Measurements from ENCODE around the gene NFIA. TPM values are rescaled to one million over a fixed set of nuclear protein-coding genes. Genes with fewer than 3 reads are reported as not detected.

The NFIA gene
- total and polyA plus RNA-seq, 2 of the 13 experiments (the other 11 are each of a cell fraction or from before 2014, with no cell fraction given): 14.7 to 28.5 TPM

DNA sequence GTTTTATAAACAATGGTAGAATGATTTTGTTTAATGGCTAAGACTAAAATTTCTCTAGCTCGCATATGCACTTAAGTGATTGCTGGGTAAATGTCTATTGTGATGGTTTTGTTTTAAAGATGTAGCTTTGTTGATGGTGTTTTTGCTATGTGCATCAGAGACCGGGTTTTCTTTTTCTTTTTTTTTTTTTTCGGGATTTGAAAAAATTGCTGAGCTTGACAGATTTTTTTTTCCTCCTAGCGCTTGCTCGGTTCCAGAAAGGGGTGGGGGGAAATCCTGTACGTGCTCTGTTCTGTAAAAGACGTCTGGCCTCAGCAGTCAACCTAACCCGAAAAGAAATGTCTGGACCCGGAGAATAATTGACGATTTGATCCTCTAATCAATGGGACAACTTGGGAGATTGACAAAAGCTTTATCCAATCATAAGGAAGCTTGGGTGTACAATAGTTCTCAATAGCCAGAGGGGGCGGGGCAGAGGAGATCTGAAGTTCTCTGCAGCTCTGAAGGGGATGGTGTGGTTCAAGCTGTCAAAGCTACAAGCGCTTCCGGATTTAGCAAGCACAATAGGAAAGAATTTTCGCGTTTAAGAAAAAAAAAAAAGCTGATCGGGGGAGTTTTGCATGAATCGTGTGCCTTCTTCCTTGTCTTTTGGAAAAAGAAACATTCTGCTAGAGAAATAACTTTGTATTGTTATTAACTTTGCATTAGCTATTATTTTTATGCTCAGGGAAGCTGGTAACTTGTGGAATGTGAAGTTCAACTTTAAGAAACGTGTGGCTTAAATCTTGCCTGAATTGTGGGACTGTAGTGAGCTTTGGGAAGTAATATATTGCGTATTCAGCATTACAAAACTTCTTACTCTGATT is 4.5 kb upstream of the NFIA start (continued):
- TF ChIP-seq, protein P1, sequence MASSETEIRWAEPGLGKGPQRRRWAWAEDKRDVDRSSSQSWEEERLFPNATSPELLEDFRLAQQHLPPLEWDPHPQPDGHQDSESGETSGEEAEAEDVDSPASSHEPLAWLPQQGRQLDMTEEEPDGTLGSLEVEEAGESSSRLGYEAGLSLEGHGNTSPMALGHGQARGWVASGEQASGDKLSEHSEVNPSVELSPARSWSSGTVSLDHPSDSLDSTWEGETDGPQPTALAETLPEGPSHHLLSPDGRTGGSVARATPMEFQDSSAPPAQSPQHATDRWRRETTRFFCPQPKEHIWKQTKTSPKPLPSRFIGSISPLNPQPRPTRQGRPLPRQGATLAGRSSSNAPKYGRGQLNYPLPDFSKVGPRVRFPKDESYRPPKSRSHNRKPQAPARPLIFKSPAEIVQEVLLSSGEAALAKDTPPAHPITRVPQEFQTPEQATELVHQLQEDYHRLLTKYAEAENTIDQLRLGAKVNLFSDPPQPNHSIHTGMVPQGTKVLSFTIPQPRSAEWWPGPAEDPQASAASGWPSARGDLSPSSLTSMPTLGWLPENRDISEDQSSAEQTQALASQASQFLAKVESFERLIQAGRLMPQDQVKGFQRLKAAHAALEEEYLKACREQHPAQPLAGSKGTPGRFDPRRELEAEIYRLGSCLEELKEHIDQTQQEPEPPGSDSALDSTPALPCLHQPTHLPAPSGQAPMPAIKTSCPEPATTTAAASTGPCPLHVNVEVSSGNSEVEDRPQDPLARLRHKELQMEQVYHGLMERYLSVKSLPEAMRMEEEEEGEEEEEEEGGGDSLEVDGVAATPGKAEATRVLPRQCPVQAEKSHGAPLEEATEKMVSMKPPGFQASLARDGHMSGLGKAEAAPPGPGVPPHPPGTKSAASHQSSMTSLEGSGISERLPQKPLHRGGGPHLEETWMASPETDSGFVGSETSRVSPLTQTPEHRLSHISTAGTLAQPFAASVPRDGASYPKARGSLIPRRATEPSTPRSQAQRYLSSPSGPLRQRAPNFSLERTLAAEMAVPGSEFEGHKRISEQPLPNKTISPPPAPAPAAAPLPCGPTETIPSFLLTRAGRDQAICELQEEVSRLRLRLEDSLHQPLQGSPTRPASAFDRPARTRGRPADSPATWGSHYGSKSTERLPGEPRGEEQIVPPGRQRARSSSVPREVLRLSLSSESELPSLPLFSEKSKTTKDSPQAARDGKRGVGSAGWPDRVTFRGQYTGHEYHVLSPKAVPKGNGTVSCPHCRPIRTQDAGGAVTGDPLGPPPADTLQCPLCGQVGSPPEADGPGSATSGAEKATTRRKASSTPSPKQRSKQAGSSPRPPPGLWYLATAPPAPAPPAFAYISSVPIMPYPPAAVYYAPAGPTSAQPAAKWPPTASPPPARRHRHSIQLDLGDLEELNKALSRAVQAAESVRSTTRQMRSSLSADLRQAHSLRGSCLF (CRISPR knock-in tag; IDR thresholded peaks at IDR 0.05; ENCODE audit: borderline replicate concordance): no peak
- TF ChIP-seq ELF1 (CRISPR knock-in tag; IDR thresholded peaks at IDR 0.05) (peak; percentile 61), NAIF1 (CRISPR knock-in tag; IDR thresholded peaks at IDR 0.05; ENCODE audit: borderline replicate concordance) (peak; percentile 51; the same call in 1 of the 2 replicates), ZBTB1 (CRISPR knock-in tag; IDR thresholded peaks at IDR 0.05; ENCODE audit: borderline replicate concordance) (no peak), MED1 (CRISPR knock-in tag; IDR thresholded peaks at IDR 0.05) (0 out of 2 replicates have a peak, but pooled peaks have one; percentile 38), MAFG (CRISPR knock-in tag; IDR thresholded peaks at IDR 0.05) (peak; percentile 68; the same call in 1 of the 2 replicates), TGIF2 (CRISPR knock-in tag; IDR thresholded peaks at IDR 0.05) (peak; percentile 83; the same call in 1 of the 2 replicates), ZNF253 (CRISPR knock-in tag; IDR thresholded peaks at IDR 0.05; ENCODE audit: borderline replicate concordance) (no peak), ZSCAN31 (CRISPR knock-in tag; IDR thresholded peaks at IDR 0.05; ENCODE audit: low read depth) (no peak), NFYC (CRISPR knock-in tag; IDR thresholded peaks at IDR 0.05) (peak; percentile 94), SP5 (CRISPR knock-in tag; IDR thresholded peaks at IDR 0.05; ENCODE audit: borderline replicate concordance, low read depth) (peak; percentile 50; the same call in 1 of the 2 replicates)
- TF ChIP-seq, protein P2, sequence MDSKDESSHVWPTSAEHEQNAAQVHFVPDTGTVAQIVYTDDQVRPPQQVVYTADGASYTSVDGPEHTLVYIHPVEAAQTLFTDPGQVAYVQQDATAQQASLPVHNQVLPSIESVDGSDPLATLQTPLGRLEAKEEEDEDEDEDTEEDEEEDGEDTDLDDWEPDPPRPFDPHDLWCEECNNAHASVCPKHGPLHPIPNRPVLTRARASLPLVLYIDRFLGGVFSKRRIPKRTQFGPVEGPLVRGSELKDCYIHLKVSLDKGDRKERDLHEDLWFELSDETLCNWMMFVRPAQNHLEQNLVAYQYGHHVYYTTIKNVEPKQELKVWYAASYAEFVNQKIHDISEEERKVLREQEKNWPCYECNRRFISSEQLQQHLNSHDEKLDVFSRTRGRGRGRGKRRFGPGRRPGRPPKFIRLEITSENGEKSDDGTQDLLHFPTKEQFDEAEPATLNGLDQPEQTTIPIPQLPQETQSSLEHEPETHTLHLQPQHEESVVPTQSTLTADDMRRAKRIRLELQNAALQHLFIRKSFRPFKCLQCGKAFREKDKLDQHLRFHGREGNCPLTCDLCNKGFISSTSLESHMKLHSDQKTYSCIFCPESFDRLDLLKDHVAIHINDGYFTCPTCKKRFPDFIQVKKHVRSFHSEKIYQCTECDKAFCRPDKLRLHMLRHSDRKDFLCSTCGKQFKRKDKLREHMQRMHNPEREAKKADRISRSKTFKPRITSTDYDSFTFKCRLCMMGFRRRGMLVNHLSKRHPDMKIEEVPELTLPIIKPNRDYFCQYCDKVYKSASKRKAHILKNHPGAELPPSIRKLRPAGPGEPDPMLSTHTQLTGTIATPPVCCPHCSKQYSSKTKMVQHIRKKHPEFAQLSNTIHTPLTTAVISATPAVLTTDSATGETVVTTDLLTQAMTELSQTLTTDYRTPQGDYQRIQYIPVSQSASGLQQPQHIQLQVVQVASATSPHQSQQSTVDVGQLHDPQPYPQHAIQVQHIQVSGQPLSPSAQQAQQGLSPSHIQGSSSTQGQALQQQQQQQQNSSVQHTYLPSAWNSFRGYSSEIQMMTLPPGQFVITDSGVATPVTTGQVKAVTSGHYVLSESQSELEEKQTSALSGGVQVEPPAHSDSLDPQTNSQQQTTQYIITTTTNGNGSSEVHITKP (CRISPR knock-in tag; IDR thresholded peaks at IDR 0.05; ENCODE audit: low read depth): peak; percentile 60; the same call in 1 of the 2 replicates
- TF ChIP-seq, protein P3, sequence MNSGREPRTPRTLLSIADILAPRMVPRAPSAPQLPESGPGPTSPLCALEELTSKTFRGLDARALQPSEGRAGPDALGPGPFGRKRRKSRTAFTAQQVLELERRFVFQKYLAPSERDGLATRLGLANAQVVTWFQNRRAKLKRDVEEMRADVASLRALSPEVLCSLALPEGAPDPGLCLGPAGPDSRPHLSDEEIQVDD (CRISPR knock-in tag; IDR thresholded peaks at IDR 0.05; ENCODE audit: borderline replicate concordance): no peak
- TF ChIP-seq, protein P4, sequence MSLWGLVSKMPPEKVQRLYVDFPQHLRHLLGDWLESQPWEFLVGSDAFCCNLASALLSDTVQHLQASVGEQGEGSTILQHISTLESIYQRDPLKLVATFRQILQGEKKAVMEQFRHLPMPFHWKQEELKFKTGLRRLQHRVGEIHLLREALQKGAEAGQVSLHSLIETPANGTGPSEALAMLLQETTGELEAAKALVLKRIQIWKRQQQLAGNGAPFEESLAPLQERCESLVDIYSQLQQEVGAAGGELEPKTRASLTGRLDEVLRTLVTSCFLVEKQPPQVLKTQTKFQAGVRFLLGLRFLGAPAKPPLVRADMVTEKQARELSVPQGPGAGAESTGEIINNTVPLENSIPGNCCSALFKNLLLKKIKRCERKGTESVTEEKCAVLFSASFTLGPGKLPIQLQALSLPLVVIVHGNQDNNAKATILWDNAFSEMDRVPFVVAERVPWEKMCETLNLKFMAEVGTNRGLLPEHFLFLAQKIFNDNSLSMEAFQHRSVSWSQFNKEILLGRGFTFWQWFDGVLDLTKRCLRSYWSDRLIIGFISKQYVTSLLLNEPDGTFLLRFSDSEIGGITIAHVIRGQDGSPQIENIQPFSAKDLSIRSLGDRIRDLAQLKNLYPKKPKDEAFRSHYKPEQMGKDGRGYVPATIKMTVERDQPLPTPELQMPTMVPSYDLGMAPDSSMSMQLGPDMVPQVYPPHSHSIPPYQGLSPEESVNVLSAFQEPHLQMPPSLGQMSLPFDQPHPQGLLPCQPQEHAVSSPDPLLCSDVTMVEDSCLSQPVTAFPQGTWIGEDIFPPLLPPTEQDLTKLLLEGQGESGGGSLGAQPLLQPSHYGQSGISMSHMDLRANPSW (CRISPR knock-in tag; IDR thresholded peaks at IDR 0.05; ENCODE audit: borderline replicate concordance): 0 out of 2 replicates have a peak, but pooled peaks have one; percentile 48
- TF ChIP-seq, protein P5, sequence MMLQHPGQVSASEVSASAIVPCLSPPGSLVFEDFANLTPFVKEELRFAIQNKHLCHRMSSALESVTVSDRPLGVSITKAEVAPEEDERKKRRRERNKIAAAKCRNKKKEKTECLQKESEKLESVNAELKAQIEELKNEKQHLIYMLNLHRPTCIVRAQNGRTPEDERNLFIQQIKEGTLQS (CRISPR knock-in tag; IDR thresholded peaks at IDR 0.05): no peak
